MM.1S (cell line): ENCODE results near the gene STK17B.

Experiments used
- CTCF ChIP-seq: fragments of 300-600 bp; sonication (generic); IDR thresholded peaks from 2 replicates; pipeline ENCODE4 v1.5.1; 2016; ENCODE audit warnings: antibody characterized with exemption, low read length, mixed read lengths
- EZH2 ChIP-seq: fragments of 300-600 bp; sonication (generic); optimal IDR thresholded peaks from 2 replicates; pipeline ENCODE3; 2017; ENCODE audit warnings: low read depth, mild to moderate bottlenecking, antibody characterized with exemption, low read length, mixed read lengths

GRCh38 chr2:196140213-196140612 lies 31.2 kb downstream of the STK17B start:
- TF ChIP-seq CTCF (no peak), EZH2 (no peak)
